K562 (cell line): ENCODE measurements around the gene SIGLEC11. TPM values are rescaled to one million over a fixed set of nuclear protein-coding genes. Genes with fewer than 3 reads are reported as not detected.

ENCODE experiments used
- ATAC-seq: fragments of 200-7000 bp; cut with Tn5 transposase; 3 replicates; pipeline ENCODE4 v1.9.1; 2020; ENCODE audit warnings: moderate library complexity
- BruUV-seq: library from RNA; stranded (reverse); fragments of 400-500 nt; replicated peaks from 2 replicates; lab custom pipeline; 2021; lab: Mats Ljungman, UMichigan
- CTCF ChIA-PET: fragments of 300-600 bp; formaldehyde crosslinking; extraction: SDS; loops from one replicate; lab custom pipeline; 2021; ENCODE audit warnings: low intra/inter-chr PET ratio; lab: Yijun Ruan, JAX
- POLR2A ChIA-PET: fragments of 300-600, 350-650 bp; sonication (Branson Sonifier 250); formaldehyde crosslinking; extraction: SDS; loops from one replicate; lab custom pipeline; 2021; ENCODE audit warnings: antibody characterized with exemption, inconsistent platforms; lab: Yijun Ruan, JAX
- DNase-seq, 4 experiments: peaks; one replicate each; pipeline versions ENCODE4 v3.0.0 to v3.0.0-alpha.2; 2011 to 2018; ENCODE audit warnings: low spot score in 3 of 4, mixed read lengths in 3 of 4; ENCODE audit errors: extremely low read depth in 1 of 4
- FAIRE-seq: peaks from 2 replicates; lab custom pipeline; 2011; peaks lifted over from hg19 to GRCh38; lab: Jason Lieb, UNC
- H2AFZ ChIP-seq: 2 replicates; pipeline ENCODE4 v1.6.0; 2011; ENCODE audit warnings: low read depth, low read length, control low read depth, inconsistent platforms
- H3K27ac ChIP-seq: fragments of 200-600 bp; 3 replicates; pipeline ENCODE4 v1.8.0; 2011; ENCODE audit warnings: low read depth, mild to moderate bottlenecking, control low read depth, inconsistent platforms, low read length, moderate library complexity, mixed read lengths; ENCODE audit errors: extremely low read depth
- H3K27me3 ChIP-seq, 2 experiments: fragments of 300-600 bp in 1 of 2; 2 replicates in 1 of 2; 3 replicates in 1 of 2; pipeline versions ENCODE4 v1.6.0 to v1.8.0; 2011; ENCODE audit warnings: inconsistent platforms in 2 of 2, low read length in 2 of 2, mild to moderate bottlenecking in 1 of 2, mixed read lengths in 1 of 2, moderate library complexity in 1 of 2; ENCODE audit not compliant: control insufficient read depth in 2 of 2, insufficient read depth in 2 of 2
- H3K36me3 ChIP-seq: fragments of 300-600 bp; 3 replicates; pipeline ENCODE4 v1.8.0; 2011; ENCODE audit warnings: mild to moderate bottlenecking, low read length, inconsistent platforms; ENCODE audit not compliant: control insufficient read depth, insufficient read depth
- H3K4me1 ChIP-seq, 2 experiments: fragments of 200-600 bp in 1 of 2; replicated peaks in 1 of 2; 2 replicates in 1 of 2; 3 replicates in 1 of 2; pipeline versions ENCODE4 v1.5.1 to v1.8.0; 2011; ENCODE audit warnings: inconsistent platforms in 2 of 2, low read length in 2 of 2, mild to moderate bottlenecking in 1 of 2, mixed read lengths in 1 of 2, moderate library complexity in 1 of 2; ENCODE audit not compliant: control insufficient read depth in 2 of 2, insufficient read depth in 2 of 2
- H3K4me2 ChIP-seq: 2 replicates; pipeline ENCODE4 v1.6.1; 2011; ENCODE audit warnings: low read length, control low read depth, inconsistent platforms, mixed read lengths; ENCODE audit not compliant: insufficient read depth
- H3K4me3 ChIP-seq: fragments of 200-600 bp; sonication (generic), shearing (Covaris generic); 2 replicates; pipeline ENCODE4 v1.5.1; 2016; ENCODE audit warnings: control low read depth, inconsistent platforms
- H3K79me2 ChIP-seq: fragments of 200-600 bp; 3 replicates; pipeline ENCODE4 v1.8.0; 2011; ENCODE audit warnings: low read length, inconsistent platforms; ENCODE audit not compliant: control insufficient read depth, insufficient read depth
- H3K9ac ChIP-seq, 2 experiments: 2 replicates each; pipeline versions ENCODE4 v1.6.0 to v1.6.1; 2011; ENCODE audit warnings: low read depth in 2 of 2, low read length in 2 of 2, control low read depth in 1 of 2, inconsistent platforms in 1 of 2, mild to moderate bottlenecking in 1 of 2, mixed read lengths in 1 of 2; ENCODE audit not compliant: insufficient read depth in 1 of 2
- H3K9me1 ChIP-seq: one replicate; pipeline ENCODE4 v1.6.0; 2011; ENCODE audit warnings: inconsistent platforms, mild to moderate bottlenecking, low read length, moderate library complexity; ENCODE audit not compliant: control insufficient read depth, insufficient read depth
- H3K9me3 ChIP-seq: replicated peaks from 2 replicates; pipeline ENCODE4 v1.5.1; 2011; ENCODE audit warnings: low read depth, low read length, inconsistent platforms; ENCODE audit not compliant: control insufficient read depth, insufficient read depth
- H4K20me1 ChIP-seq: replicated peaks from 2 replicates; pipeline ENCODE4 v1.6.1; 2011; ENCODE audit warnings: low read length, inconsistent platforms, mixed read lengths; ENCODE audit not compliant: control insufficient read depth, insufficient read depth
- ETS1 ChIP-seq: conservative IDR thresholded peaks from 2 replicates; pipeline ENCODE4 v1.6.1; 2011; ENCODE audit warnings: low read depth, mild to moderate bottlenecking, low read length; ENCODE audit not compliant: control insufficient read depth
- MAZ ChIP-seq, 2 experiments: fragments of 450-650 bp in 1 of 2; sonication (generic) in 1 of 2; formaldehyde crosslinking; IDR thresholded peaks in 1 of 2; conservative IDR thresholded peaks in 1 of 2; 2 replicates each; pipeline versions ENCODE4 v1.4.0 to v1.5.0; 2020; ENCODE audit warnings: mild to moderate bottlenecking in 1 of 2, missing genetic modification reagents in 1 of 2
- PRPF4 ChIP-seq: fragments of 200-400 bp; formaldehyde crosslinking; IDR thresholded peaks from one replicate; pipeline ENCODE4 v1.6.1; 2017; ENCODE audit warnings: low read length, low read depth, mild to moderate bottlenecking; ENCODE audit not compliant: insufficient read depth, poor library complexity, severe bottlenecking
- ZNF121 ChIP-seq: sonication (generic); formaldehyde crosslinking; conservative IDR thresholded peaks from 2 replicates; pipeline ENCODE4 v1.8.0; 2022; ENCODE audit warnings: missing genetic modification reagents
- WGBS: fragments of 100-300 bp; shearing (Covaris generic); methylation state at CpG from one replicate; pipeline ENCODE4 v1.1.6; 2016; ENCODE audit warnings: low coverage, mixed read lengths; ENCODE audit not compliant: insufficient coverage; ENCODE audit errors: missing lambda C conversion rate; 5-methylcytosine and 5-hydroxymethylcytosine counted together
- in situ Hi-C: fragments of 300-500 bp; cut with MboI; formaldehyde crosslinking; loops from 4 replicates; pipeline ENCODE4 v1.15.0; 2018; ENCODE audit warnings: inconsistent platforms, mixed read lengths
- intact Hi-C: fragments of 100-400 bp; cut with micrococcal nuclease; formaldehyde crosslinking; loops from 2 replicates; pipeline ENCODE4 v1.14.2; 2022
- polyA plus RNA-seq, 8 experiments: library from polyadenylated mRNA; depleted of rRNA in 4 of 8; stranded (reverse) in 5 of 8; unstranded in 3 of 8; fragments of >200 nt; fragmentation: Nextera tagmentation in 2 of 8; fragmentation: Illumina TruSeq in 1 of 8; extraction: Ambion mirVana in 2 of 8; extraction: Trizol in 1 of 8; gene quantifications; 2 replicates each; pipeline versions ENCODE4 v1.2.1 to v1.2.3, GENCODE V29; 2011 to 2014; ENCODE audit warnings: inconsistent platforms in 1 of 8, missing spikeins in 1 of 8
- total RNA-seq, 7 experiments: library from RNA; depleted of rRNA in 6 of 7; stranded (reverse); fragments of >200 nt in 6 of 7; fragmentation: Illumina TruSeq in 2 of 7; extraction: Trizol in 2 of 7; gene quantifications; 2 replicates each; pipeline versions ENCODE4 v1.2.1 to v1.2.3, GENCODE V29; 2011 to 2021; ENCODE audit warnings: low replicate concordance in 1 of 7

Gene SIGLEC11
- total and polyA plus RNA-seq, 9 of the 15 experiments (the other 6 are each of a cell fraction or from before 2014, with no cell fraction given) = not detected

GRCh38 chr19:49936549-49936948, 24.4 kb downstream of the SIGLEC11 start:
- H4K20me1 ChIP-seq = no peaks in the 10 kb centered on the region
- WGBS = 19% methylated on average over 4 of the region's 5 CpGs
- ChIA-PET POLR2A (interaction anchor here (0.6 kb wide), 1 partner anchor 59 kb away, joined by 3 read pairs; no protein-coding TSS in a partner anchor), CTCF (interaction anchor here (0.6 to 3.0 kb wide), 4 partner anchors 32 to 1780 kb away, joined by 3 to 61 read pairs (median 6); no protein-coding TSS in a partner anchor)
- peaks cover 4 to 24% of the 10 kb centered on the region in 2 experiments; a peak in 3 of 5 replicates for H3K4me1 ChIP-seq
- DNase-seq (no peak), ATAC-seq (no peak), FAIRE-seq (no peak)
- no peak overlapping the region for H3K4me2 ChIP-seq
- no peaks in the 10 kb centered on the region for H3K79me2 ChIP-seq
- no TSS peak for BruUV-seq
- no peak overlapping the region for H3K27ac ChIP-seq
- no peak for TF ChIP-seq MAZ (CRISPR knock-in tag; conservative IDR thresholded peaks at IDR 0.05 in 1 of 2, IDR thresholded peaks at IDR 0.05 in 1 of 2)
- TF ChIP-seq ETS1 = no peak
- peak; percentile 79 for TF ChIP-seq ZNF121 (CRISPR knock-in tag)
- no peak for TF ChIP-seq PRPF4
- no peak overlapping the region for H2AFZ ChIP-seq
- peaks cover 10% of the 10 kb centered on the region; the same call in 1 of the 3 replicates for H3K36me3 ChIP-seq
- H3K27me3 ChIP-seq = no peaks in the 10 kb centered on the region
- intact Hi-C loops (no loop called here), in situ Hi-C loops (loop anchor here (5.0 to 10.0 kb wide), 2 partner anchors 41 to 158 kb away; no protein-coding TSS in a partner anchor)
- no peaks in the 10 kb centered on the region for H3K9me1 ChIP-seq
- no peak overlapping the region for H3K4me3 ChIP-seq
- no peak overlapping the region for H3K9ac ChIP-seq
- H3K9me3 ChIP-seq = no peaks in the 10 kb centered on the region
